H9 (cell line): ENCODE data around the gene TTC27. TPM values are rescaled to one million over a fixed set of nuclear protein-coding genes. Genes with fewer than 3 reads are reported as not detected.

Source experiments
- DNase-seq: peaks from one replicate; pipeline ENCODE4 v3.0.0-alpha.2; 2017
- H2AFZ ChIP-seq: one replicate; pipeline ENCODE4 v1.6.1; 2013; ENCODE audit warnings: mild to moderate bottlenecking, low read length, control low read depth, moderate library complexity
- H2AK5ac ChIP-seq: 2 replicates; pipeline ENCODE4 v1.6.1; 2013; ENCODE audit warnings: low read length, control low read depth, mixed read lengths; ENCODE audit not compliant: insufficient read length
- H2BK120ac ChIP-seq: one replicate; pipeline ENCODE4 v1.6.1; 2013; ENCODE audit warnings: low read depth, mild to moderate bottlenecking, low read length, control low read depth, inconsistent platforms; ENCODE audit not compliant: poor library complexity, severe bottlenecking
- H2BK12ac ChIP-seq: 2 replicates; pipeline ENCODE4 v1.6.1; 2013; ENCODE audit warnings: low read length, control low read depth, mixed read lengths, low read depth; ENCODE audit not compliant: insufficient read length
- H2BK15ac ChIP-seq: 2 replicates; pipeline ENCODE4 v1.6.1; 2013; ENCODE audit warnings: low read depth, low read length, control low read depth
- H2BK20ac ChIP-seq: one replicate; pipeline ENCODE4 v1.6.1; 2013; ENCODE audit warnings: low read depth, mild to moderate bottlenecking, low read length, control low read depth, inconsistent platforms; ENCODE audit not compliant: poor library complexity, severe bottlenecking
- H2BK5ac ChIP-seq: 2 replicates; pipeline ENCODE4 v1.6.1; 2013; ENCODE audit warnings: low read length, control low read depth, mixed read lengths; ENCODE audit not compliant: insufficient read length
- H3K14ac ChIP-seq: 2 replicates; pipeline ENCODE4 v1.6.1; 2013; ENCODE audit warnings: low read length, control low read depth; ENCODE audit not compliant: insufficient read depth
- H3K18ac ChIP-seq: 2 replicates; pipeline ENCODE4 v1.6.1; 2013; ENCODE audit warnings: low read depth, mild to moderate bottlenecking, mixed read lengths, low read length, control low read depth; ENCODE audit not compliant: insufficient read length
- H3K23ac ChIP-seq: 2 replicates; pipeline ENCODE4 v1.6.1; 2013; ENCODE audit warnings: low read length, control low read depth, mixed read lengths, low read depth; ENCODE audit not compliant: insufficient read length
- H3K23me2 ChIP-seq: 2 replicates; pipeline ENCODE4 v1.6.1; 2013; ENCODE audit warnings: low read depth, mild to moderate bottlenecking, mixed read lengths, low read length, control low read depth; ENCODE audit not compliant: insufficient read length, poor library complexity, severe bottlenecking
- H3K27ac ChIP-seq: 2 replicates; pipeline ENCODE4 v1.5.1; 2013; ENCODE audit warnings: low read length, control low read depth, mixed read lengths, low read depth; ENCODE audit not compliant: insufficient read length
- H3K27me3 ChIP-seq: 2 replicates; pipeline ENCODE4 v1.6.1; 2013; ENCODE audit warnings: low read length, control low read depth, inconsistent platforms; ENCODE audit not compliant: insufficient read depth
- H3K4ac ChIP-seq: 2 replicates; pipeline ENCODE4 v1.6.1; 2013; ENCODE audit warnings: low read depth, mild to moderate bottlenecking, control low read depth, inconsistent platforms, low read length, moderate library complexity
- H3K4me1 ChIP-seq: 2 replicates; pipeline ENCODE4 v1.6.1; 2013; ENCODE audit warnings: low read length, control low read depth, inconsistent platforms; ENCODE audit not compliant: insufficient read depth
- H3K4me2 ChIP-seq: 2 replicates; pipeline ENCODE4 v1.6.1; 2013; ENCODE audit warnings: low read length, control low read depth, mixed read lengths; ENCODE audit not compliant: insufficient read length, insufficient read depth
- H3K56ac ChIP-seq: 2 replicates; pipeline ENCODE4 v1.6.1; 2013; ENCODE audit warnings: low read depth, mild to moderate bottlenecking, mixed read lengths, low read length, control low read depth; ENCODE audit not compliant: insufficient read length
- H3K79me1 ChIP-seq: 2 replicates; pipeline ENCODE4 v1.6.1; 2013; ENCODE audit warnings: low read depth, mild to moderate bottlenecking, moderate library complexity, low read length, control low read depth, inconsistent platforms; ENCODE audit not compliant: insufficient read depth, poor library complexity, severe bottlenecking
- H3K79me2 ChIP-seq: 2 replicates; pipeline ENCODE4 v1.6.1; 2013; ENCODE audit warnings: low read length, control low read depth, inconsistent platforms; ENCODE audit not compliant: insufficient read depth
- H3K9ac ChIP-seq: 2 replicates; pipeline ENCODE4 v1.6.1; 2013; ENCODE audit warnings: low read length, control low read depth, mixed read lengths; ENCODE audit not compliant: insufficient read length; ENCODE audit errors: extremely low read depth
- H3K9me3 ChIP-seq: one replicate; pipeline ENCODE4 v1.6.1; 2013; ENCODE audit warnings: low read depth, low read length, inconsistent platforms; ENCODE audit not compliant: control insufficient read depth
- H3T11ph ChIP-seq: one replicate; pipeline ENCODE4 v1.6.1; 2013; ENCODE audit warnings: mild to moderate bottlenecking, low read length, control low read depth, inconsistent platforms
- H4K20me1 ChIP-seq: one replicate; pipeline ENCODE4 v1.6.1; 2013; ENCODE audit not compliant: control insufficient read depth, insufficient read length, insufficient read depth
- H4K5ac ChIP-seq: 2 replicates; pipeline ENCODE4 v1.6.1; 2013; ENCODE audit warnings: low read depth, mild to moderate bottlenecking, mixed read lengths, low read length, control low read depth; ENCODE audit not compliant: insufficient read length
- H4K8ac ChIP-seq: replicated peaks from 2 replicates; pipeline ENCODE4 v1.6.1; 2013; ENCODE audit warnings: low read length, control low read depth, mixed read lengths, low read depth; ENCODE audit not compliant: insufficient read length
- H4K91ac ChIP-seq: 2 replicates; pipeline ENCODE4 v1.6.1; 2013; ENCODE audit warnings: low read depth, mild to moderate bottlenecking, moderate library complexity, mixed read lengths, low read length, control low read depth; ENCODE audit not compliant: insufficient read length
- H3K27ac Mint-ChIP-seq, 3 experiments: 2 replicates in 2 of 3; 3 replicates in 1 of 3; pipeline ENCODE4 v1.8.0; 2020 to 2021; ENCODE audit warnings: mixed read lengths in 3 of 3, mild to moderate bottlenecking in 1 of 3, moderate library complexity in 1 of 3
- H3K27me3 Mint-ChIP-seq: 2 replicates; pipeline ENCODE4 v1.8.0; 2021; ENCODE audit warnings: low read depth, mild to moderate bottlenecking, moderate library complexity, mixed read lengths
- H3K36me3 Mint-ChIP-seq, 3 experiments: 2 replicates in 2 of 3; 3 replicates in 1 of 3; pipeline ENCODE4 v1.8.0; 2020 to 2021; ENCODE audit warnings: low read depth in 3 of 3, mixed read lengths in 3 of 3; ENCODE audit not compliant: insufficient read depth in 1 of 3
- H3K4me1 Mint-ChIP-seq, 2 experiments: 2 replicates each; pipeline ENCODE4 v1.8.0; 2020; ENCODE audit warnings: mixed read lengths in 2 of 2
- H3K4me3 Mint-ChIP-seq, 2 experiments: 2 replicates in 1 of 2; 3 replicates in 1 of 2; pipeline ENCODE4 v1.8.0; 2020 to 2021; ENCODE audit warnings: mild to moderate bottlenecking in 2 of 2, mixed read lengths in 2 of 2, moderate library complexity in 1 of 2
- H3K9me3 Mint-ChIP-seq, 2 experiments: 2 replicates in 1 of 2; 3 replicates in 1 of 2; pipeline ENCODE4 v1.8.0; 2020; ENCODE audit warnings: mild to moderate bottlenecking in 2 of 2, mixed read lengths in 2 of 2, moderate library complexity in 1 of 2
- CTCF ChIP-seq: fragments of 200-600 bp; sonication (generic); conservative IDR thresholded peaks from 3 replicates; pipeline ENCODE4 v1.8.0; 2021; ENCODE audit warnings: antibody characterized with exemption, mild to moderate bottlenecking
- WGBS: extraction: QIAGEN DNeasy Blood & Tissue Kit; methylation state at CpG from one replicate; pipeline ENCODE4 v1.1.7; 2013; ENCODE audit warnings: missing lambda C conversion rate, low lambda C conversion rate, mixed read lengths; ENCODE audit not compliant: insufficient read length; ENCODE audit errors: extremely low coverage; 5-methylcytosine and 5-hydroxymethylcytosine counted together
- total RNA-seq: library from RNA; stranded (reverse); gene quantifications from 2 replicates; pipeline ENCODE4 v1.2.1, GENCODE V29; 2021

Gene TTC27
- total RNA-seq, 1 experiment from 2014 or later, result 26.0 TPM

- H3K27ac Mint-ChIP-seq, result no peak overlapping the region
- no CpG with 5 or more reads among the region's 2 CpGs for WGBS
- H3K79me1 ChIP-seq, result no peaks in the 10 kb centered on the region
Measured at GRCh38 chr2:32719430-32719829, 91.6 kb downstream of the TTC27 start.

More at GRCh38 chr2:32719430-32719829, 91.6 kb downstream of the TTC27 start:
- no peak for DNase-seq
- Histone ChIP-seq H3K56ac (no peak overlapping the region), H3K23ac (no peak overlapping the region), H4K5ac (no peak overlapping the region), H3K23me2 (no peaks in the 10 kb centered on the region), H4K8ac (no peak overlapping the region), H3K27ac (no peak overlapping the region), H3K9ac (no peak overlapping the region), H3K9me3 (no peaks in the 10 kb centered on the region), H3K4me1 (no peaks in the 10 kb centered on the region), H2AFZ (no peak overlapping the region), H3K4ac (no peak overlapping the region), H2BK15ac (no peak overlapping the region), H3K4me2 (no peak overlapping the region), H2AK5ac (no peak overlapping the region), H3K18ac (no peak overlapping the region), H2BK12ac (no peak overlapping the region), H2BK120ac (no peak overlapping the region), H2BK5ac (no peak overlapping the region), H3T11ph (no peak overlapping the region), H2BK20ac (no peak overlapping the region), H4K20me1 (no peaks in the 10 kb centered on the region), H3K79me2 (no peaks in the 10 kb centered on the region; the same call in 1 of the 2 replicates), H3K14ac (no peak overlapping the region), H4K91ac (no peak overlapping the region), H3K27me3 (no peaks in the 10 kb centered on the region)
- Mint-ChIP-seq H3K4me3 (no peak overlapping the region), H3K9me3 (no peaks in the 10 kb centered on the region), H3K36me3 (peaks cover under 1 to 1% (median under 1%) of the 10 kb centered on the region in 3 experiments; a peak in 4 of 7 replicates), H3K4me1 (no peaks in the 10 kb centered on the region), H3K27me3 (no peaks in the 10 kb centered on the region)
- TF ChIP-seq CTCF, result no peak
